GM19328 (cell line): ENCODE measurements around the gene OBSCN.

Source experiments
- ATAC-seq: cut with Tn5 transposase; IDR thresholded peaks from one replicate; pipeline ENCODE4 v1.9.1; 2021; ENCODE audit warnings: mild to moderate bottlenecking, moderate library complexity; ENCODE audit not compliant: unreplicated experiment

Gene OBSCN

GRCh38 chr1:228350831-228351781, 143.3 kb downstream of the OBSCN start:
- ATAC-seq: no peak

- no peak for ATAC-seq
Observed at GRCh38 chr1:228351850-228352249, 144.0 kb downstream of the OBSCN start.

GRCh38 chr1:228352677-228353481, 145.0 kb downstream of the OBSCN start:
- ATAC-seq: no peak

- no peak for ATAC-seq
Observed at GRCh38 chr1:228353601-228354371, 145.9 kb downstream of the OBSCN start.

GRCh38 chr1:228354390-228355320, 146.8 kb downstream of the OBSCN start:
- no peak for ATAC-seq

GRCh38 chr1:228356897-228357680, 149.2 kb downstream of the OBSCN start:
- no peak for ATAC-seq

GRCh38 chr1:228358039-228358763, 150.4 kb downstream of the OBSCN start:
- no peak for ATAC-seq

GRCh38 chr1:228358764-228359612, 151.1 kb downstream of the OBSCN start:
- no peak for ATAC-seq

GRCh38 chr1:228359613-228360532, 152.0 kb downstream of the OBSCN start:
- ATAC-seq: no peak

- no peak for ATAC-seq
Observed at GRCh38 chr1:228360533-228361313, 152.9 kb downstream of the OBSCN start.

GRCh38 chr1:228361314-228362140, 153.7 kb downstream of the OBSCN start:
- no peak for ATAC-seq

- no peak for ATAC-seq
Observed at GRCh38 chr1:228362141-228362883, 154.5 kb downstream of the OBSCN start.

GRCh38 chr1:228362884-228363450, 155.1 kb downstream of the OBSCN start:
- no peak for ATAC-seq

- ATAC-seq: no peak
Observed at GRCh38 chr1:228363686-228364067, 155.8 kb downstream of the OBSCN start.
